GM21717 (cell line): ENCODE measurements around the gene RNF126.
"Not testable (repeated sequence)": the region's sequence is repeated elsewhere in the genome, so short reads cannot be mapped to it uniquely, and the experiment has no call there.

Experiments
- ATAC-seq: cut with Tn5 transposase; IDR thresholded peaks from one replicate; pipeline ENCODE4 v1.9.1; 2021; ENCODE audit warnings: mild to moderate bottlenecking, moderate library complexity; ENCODE audit not compliant: unreplicated experiment

Gene RNF126

GRCh38 chr19:616062-616700 is 46.8 kb downstream of the RNF126 start:
- ATAC-seq = no peak

- ATAC-seq = no peak
Observed at GRCh38 chr19:615619-616018, 47.4 kb downstream of the RNF126 start.

DNA sequence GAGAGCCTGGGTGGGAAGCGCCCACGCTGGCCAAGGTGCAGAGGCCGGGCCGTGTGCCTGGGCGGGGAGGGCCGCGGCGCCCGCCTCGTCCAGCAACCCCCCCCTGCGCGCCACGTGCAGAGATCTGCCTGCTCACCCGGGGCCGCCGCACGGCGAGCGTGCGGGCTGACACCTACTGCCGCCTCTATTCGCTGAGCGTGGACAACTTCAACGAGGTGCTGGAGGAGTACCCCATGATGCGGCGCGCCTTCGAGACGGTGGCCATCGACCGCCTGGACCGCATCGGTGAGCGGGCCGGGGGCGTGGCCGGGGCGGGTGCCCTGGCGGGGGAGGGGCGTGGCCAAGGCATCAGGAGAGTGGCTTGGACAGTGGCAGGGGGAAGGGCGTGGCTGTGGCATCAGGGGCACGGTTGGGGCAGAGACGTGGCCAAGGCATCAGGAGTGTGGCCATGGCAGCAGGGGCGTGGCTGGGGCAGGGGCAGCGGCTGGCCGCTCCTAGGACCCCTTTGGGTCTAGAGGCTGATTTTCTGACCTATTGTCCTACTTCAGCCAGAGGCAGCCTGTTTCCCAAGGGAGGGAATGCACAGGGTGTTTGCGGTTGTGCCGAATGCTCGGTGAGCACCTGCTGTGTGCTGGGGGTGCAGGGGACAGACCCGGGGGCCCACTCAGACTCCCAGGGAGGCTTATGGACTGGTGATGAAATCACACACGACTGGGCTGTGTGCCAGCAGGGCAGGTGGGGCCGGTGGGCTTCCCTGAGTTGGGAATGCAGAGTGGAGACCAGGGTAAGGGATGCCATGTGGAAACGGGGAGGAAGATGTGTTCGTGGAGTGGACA is 49.1 kb downstream of the RNF126 start:
- no peak for ATAC-seq

DNA sequence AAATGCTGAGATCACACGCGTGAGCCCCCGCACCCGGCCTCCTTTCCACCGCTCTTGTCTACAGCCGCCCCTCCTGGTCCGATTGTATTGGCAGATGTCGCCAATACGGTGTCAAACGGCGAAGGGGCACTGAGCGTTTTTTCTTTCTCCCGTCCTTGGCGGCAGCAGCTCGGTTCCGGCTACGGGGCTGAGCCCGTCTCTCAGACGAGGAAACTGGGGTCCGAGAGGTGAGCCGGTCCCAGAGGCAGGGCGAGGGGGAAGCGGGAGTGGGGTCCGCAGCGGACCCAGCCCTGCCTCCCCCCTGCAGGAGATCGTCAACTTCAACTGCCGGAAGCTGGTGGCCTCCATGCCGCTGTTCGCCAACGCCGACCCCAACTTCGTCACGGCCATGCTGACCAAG is 50.1 kb downstream of the RNF126 start:
- ATAC-seq = no peak

GRCh38 chr19:611481-611868 is 51.5 kb downstream of the RNF126 start:
- ATAC-seq = no peak

DNA sequence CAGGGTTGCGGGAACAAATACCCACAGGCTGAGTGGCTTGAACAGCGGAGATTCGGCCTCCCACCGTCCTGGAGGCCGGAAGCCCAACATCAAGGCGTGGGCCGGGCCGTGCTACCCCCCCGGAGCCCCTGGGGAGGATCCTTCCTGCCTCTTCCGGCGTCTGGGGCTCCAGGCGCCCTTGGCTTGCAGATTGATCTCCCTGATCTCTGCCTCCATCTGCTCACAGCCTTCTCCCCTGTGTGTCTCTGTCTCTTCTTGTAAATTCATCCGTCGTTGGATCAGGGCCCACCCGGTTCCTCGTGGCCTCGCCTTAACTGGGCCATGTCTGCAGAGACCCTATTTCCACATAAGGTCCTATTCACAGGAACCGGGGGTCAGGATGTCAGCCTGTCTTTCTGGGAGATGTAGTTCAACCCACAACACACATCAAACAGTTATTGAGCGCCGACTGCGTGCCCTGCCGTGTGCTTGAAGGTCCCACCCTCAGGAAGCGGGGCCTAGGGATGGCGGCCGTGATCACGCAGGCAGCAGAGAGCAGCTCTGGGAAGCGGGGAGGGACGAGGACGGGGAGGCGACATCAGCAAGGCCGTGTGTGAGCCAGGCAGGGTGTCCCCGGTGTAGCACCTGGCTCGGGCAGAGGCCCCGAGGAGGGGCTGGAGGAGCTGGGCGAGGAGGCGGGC is 52.1 kb downstream of the RNF126 start:
- no peak for ATAC-seq

DNA sequence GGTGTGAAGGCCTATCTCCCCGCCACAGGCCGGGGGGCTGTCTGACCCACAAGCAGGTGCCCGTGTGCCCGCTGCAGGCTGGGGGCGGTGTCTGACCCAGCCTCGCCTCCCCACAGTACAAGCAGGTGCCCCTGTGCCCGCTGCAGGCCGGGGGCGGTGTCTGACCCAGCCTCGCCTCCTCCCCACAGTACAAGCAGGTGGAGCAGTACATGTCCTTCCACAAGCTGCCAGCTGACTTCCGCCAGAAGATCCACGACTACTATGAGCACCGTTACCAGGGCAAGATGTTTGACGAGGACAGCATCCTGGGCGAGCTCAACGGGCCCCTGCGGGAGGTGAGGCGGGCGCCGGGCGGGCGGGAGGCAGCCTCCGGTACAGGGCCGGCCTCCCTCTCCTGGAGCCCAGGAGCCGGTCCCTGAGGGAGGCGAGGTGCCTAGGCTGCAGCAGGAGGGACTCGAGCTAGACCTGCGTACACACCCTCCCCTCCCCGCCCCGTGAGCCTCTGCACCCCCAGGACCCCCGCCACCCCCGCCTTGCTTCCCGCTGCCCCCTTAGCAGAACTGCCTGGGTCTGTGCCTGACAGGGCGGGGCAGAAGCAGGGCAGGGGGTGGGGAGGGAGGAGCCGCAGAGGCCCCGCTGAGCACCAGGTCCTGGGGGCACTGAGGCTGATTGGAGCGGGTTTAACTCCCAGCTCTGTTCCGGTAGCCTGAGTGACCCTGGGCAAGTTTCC is 52.8 kb downstream of the RNF126 start:
- no peak for ATAC-seq

- no peak for ATAC-seq
Observed at GRCh38 chr19:609004-609346, 54.0 kb downstream of the RNF126 start.

- ATAC-seq = no peak
Observed at GRCh38 chr19:608155-609003, 54.6 kb downstream of the RNF126 start.

DNA sequence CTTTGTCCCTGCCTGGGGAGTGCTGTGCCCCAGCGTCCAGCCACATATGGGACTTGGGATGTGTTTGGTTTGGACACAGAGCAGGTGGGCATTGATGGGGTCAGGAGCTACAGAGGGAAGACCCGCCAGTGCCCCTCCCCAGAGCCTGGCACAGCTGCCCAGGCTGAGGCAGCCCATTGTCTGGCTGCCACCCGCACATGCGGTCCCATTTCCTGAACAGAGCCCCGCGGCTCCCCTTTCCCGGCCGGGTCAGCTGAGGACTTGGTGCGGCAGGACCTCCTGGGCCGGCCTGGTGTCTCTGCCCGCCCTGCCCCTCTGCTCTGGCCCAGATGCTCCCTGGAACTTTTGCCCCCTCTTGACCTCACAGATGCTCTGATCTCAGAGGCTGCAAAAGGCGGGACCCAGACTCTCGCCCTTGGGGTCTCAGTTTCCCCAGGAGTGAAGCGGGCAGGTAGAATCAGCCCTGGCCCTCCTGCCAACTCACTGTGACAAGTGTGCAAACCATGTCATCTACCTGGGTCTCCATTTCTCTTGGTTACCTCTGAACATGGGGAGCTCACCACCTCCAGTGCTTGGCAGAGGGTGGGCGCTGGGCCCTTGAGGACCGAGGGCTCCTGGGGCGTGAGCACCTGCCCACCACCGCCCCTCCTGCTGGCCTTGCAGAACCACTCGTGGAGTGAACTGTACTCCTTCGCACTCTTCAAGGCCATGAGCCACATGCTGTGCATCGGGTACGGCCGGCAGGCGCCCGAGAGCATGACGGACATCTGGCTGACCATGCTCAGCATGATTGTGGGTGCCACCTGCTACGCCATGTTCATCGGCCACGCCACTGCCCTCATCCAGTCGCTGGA is 55.5 kb downstream of the RNF126 start:
- ATAC-seq = no peak

DNA sequence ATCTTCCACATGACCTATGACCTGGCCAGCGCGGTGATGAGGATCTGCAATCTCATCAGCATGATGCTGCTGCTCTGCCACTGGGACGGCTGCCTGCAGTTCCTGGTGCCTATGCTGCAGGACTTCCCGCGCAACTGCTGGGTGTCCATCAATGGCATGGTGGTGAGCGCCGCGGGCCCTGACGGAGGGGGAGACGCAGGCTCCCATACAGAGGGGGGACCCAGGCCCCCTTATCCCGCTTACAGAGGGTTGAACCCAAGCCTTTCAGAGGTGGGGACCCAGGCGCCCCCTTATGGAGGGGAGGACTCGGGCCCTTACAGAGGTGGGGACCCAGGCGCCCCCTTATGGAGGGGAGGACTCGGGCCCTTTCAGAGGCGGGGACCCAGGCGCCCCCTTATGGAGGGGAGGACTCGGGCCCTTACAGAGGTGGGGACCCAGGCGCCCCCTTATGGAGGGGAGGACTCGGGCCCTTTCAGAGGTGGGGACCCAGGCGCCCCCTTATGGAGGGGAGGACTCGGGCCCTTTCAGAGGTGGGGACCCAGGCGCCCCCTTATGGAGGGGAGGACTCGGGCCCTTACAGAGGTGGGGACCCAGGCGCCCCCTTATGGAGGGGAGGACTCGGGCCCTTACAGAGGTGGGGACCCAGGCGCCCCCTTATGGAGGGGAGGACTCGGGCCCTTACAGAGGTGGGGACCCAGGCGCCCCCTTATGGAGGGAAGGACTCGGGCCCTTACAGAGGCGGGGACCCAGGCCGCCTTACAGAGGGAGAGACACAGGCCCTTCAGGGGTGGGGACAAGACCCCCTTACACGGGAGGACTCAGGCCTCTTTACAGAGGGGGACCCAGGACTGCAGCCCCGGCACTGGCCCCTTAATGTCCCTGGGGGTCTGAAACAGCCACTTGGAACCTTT is 57.7 kb downstream of the RNF126 start:
- not testable (repeated sequence) for ATAC-seq

DNA sequence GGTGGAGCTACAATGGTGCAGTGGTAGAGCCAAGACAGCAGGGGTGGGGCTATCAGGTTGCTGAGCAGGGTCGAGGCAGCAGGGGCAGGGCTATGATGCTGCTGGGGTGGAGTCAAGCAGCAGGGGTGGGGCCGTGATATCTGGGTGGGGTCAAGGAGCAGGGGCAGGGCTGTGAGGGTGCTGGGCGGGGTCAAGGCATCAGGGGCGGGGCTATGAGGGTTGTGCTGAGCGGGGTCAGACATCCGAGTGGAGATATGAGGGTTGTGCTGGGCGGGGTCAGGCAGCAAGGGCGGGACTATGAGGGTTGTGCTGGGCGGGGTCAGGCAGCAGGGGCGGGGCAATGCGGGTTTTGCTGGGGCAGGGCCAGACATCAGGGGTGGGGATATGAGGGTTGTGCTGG is 58.7 kb downstream of the RNF126 start:
- ATAC-seq = no peak

DNA sequence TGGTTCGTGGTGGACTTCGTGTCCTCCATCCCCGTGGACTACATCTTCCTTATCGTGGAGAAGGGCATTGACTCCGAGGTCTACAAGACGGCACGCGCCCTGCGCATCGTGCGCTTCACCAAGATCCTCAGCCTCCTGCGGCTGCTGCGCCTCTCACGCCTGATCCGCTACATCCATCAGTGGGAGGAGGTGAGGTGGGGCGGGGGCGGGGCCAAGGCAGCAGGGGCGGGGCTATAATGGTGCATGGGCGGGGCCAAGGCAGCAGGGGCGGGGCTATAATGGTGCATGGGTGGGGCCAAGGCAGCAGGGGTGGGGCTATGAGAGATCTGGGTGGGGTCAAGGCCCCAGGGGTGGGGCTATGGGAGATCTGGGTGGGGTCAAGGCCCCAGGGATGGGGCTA is 59.2 kb downstream of the RNF126 start:
- ATAC-seq = not testable (repeated sequence)

DNA sequence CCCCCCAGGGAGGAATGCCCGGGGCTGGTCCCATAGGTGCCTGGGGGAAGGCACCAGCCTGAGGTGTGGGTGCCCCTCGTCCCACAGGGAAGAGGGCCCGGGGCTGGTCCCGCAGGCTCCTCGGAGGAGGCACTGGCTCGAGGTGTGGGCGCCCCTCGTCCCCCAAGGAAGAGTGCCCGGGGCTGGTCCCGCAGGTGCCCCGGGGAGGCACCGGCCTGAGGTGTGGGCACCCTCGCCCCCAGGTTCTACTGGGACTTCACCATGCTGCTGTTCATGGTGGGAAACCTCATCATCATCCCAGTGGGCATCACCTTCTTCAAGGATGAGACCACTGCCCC is 59.7 kb downstream of the RNF126 start:
- not testable (repeated sequence) for ATAC-seq

DNA sequence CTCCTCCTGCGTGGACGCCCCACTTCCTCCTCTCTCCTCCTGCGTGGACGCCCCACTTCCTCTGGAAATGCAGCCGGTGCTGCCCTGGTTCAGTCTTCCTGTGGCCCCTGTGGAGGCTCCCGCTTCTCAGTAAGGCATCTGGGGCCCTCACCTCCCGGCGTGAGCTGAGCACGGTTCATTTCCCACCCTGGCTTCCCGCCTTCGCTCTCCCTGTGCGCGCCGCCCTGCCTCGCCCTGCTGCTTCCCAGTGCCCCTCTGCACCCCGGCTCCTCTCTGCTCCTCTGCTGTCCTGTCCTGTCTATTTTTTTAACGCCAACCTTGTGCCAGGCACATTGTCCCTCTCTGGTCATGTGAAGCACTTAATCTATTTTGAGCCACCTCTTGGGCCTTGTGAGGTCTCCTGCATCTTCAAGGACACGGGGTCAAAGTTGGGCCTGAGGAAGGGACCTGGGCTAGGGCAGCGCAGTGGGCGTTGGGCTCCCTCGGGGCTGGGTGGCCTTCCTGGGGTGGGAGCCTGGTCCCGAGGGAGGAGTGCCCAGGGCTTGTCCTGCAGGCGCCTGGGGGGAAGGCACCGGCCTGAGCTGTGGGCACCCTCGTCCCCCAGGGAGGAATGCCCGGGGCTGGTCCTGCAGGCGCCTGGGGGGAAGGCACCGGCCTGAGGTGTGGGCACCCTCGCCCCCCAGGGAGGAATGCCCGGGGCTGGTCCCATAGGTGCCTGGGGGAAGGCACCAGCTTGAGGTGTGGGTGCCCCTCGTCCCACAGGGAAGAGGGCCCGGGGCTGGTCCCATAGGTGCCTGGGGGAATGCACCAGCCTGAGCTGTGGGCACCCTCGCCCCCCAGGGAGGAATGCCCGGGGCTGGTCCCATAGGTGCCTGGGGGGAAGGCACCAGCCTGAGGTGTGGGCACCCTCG is 60.4 kb downstream of the RNF126 start:
- no peak for ATAC-seq

DNA sequence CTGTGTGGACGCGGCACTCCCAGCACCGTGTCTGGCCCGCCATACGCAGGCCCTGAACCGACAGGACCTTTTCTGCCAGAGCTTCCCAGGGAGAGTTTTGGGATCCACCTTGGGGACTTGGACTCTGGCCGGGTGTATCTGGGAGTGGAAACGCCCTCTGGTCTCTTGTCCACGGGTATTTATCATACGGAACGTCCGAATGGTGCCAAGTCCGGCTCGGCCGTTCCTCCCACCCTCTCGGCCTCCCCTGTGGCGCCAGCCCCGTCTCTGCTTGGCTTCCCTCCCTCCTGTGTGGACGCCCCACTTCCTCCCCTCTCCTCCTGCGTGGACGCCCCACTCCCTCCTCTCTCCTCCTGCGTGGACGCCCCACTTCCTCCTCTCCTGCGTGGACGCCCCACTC is 61.2 kb downstream of the RNF126 start:
- no peak for ATAC-seq

- ATAC-seq = no peak
Observed at GRCh38 chr19:601310-601709, 61.7 kb downstream of the RNF126 start.
